Adrenal gland (tissue), 12 donors: Measurements from ENCODE around the gene TNS3. TPM values are rescaled to one million over a fixed set of nuclear protein-coding genes. Genes with fewer than 3 reads are reported as not detected.

ENCODE experiments used
- DNase-seq, 7 donors: peaks; one replicate each; pipeline ENCODE4 v3.0.0-alpha.2; 2019 to 2020
- H3K27ac ChIP-seq, 5 donors: fragments of 200-600 bp; sonication (generic) in 4 of 5; 1 replicate in 3 of 5; 2 replicates in 2 of 5; pipeline versions ENCODE4 v1.5.1 to v1.8.0; 2016 to 2020; ENCODE audit warnings: mild to moderate bottlenecking in 1 of 5
- H3K27me3 ChIP-seq: fragments of 200-600 bp; 2 replicates; pipeline ENCODE4 v1.8.0; 2021
- H3K36me3 ChIP-seq, 2 donors: fragments of 200-600 bp; replicated peaks in 1 of 2; 1 replicate in 1 of 2; 2 replicates in 1 of 2; pipeline versions ENCODE4 v1.5.1 to v1.8.0; 2018 to 2022
- H3K4me1 ChIP-seq, 2 donors: fragments of 200-600 bp; replicated peaks in 1 of 2; 1 replicate in 1 of 2; 2 replicates in 1 of 2; pipeline versions ENCODE4 v1.5.1 to v1.8.0; 2018 to 2021
- H3K4me3 ChIP-seq, 4 donors: fragments of 200-600 bp; sonication (generic) in 3 of 4; one replicate each; pipeline ENCODE4 v1.5.1; 2016 to 2018
- H3K9me3 ChIP-seq, 3 donors: fragments of 200-600 bp; sonication (generic) in 1 of 3; replicated peaks in 1 of 3; 1 replicate in 2 of 3; 2 replicates in 1 of 3; pipeline versions ENCODE4 v1.5.1 to v1.8.0; 2016 to 2021
- POLR2A ChIP-seq, 2 donors: fragments of 450-650 bp; IDR thresholded peaks; one replicate each; pipeline ENCODE4 v1.6.1; 2017; ENCODE audit warnings: antibody characterized with exemption in 2 of 2, mild to moderate bottlenecking in 2 of 2, moderate library complexity in 1 of 2
- WGBS, 4 donors: extraction: QIAGEN DNeasy Blood & Tissue Kit in 2 of 4; methylation state at CpG; one replicate each; pipeline versions ENCODE4 v1.1.5 to v1.1.7; 2013 to 2017; 5-methylcytosine and 5-hydroxymethylcytosine counted together
- intact Hi-C, 2 donors: fragments of 100-400 bp; cut with DNase I; formaldehyde crosslinking; loops; one replicate each; pipeline versions ENCODE4 v1.14.1 to v1.15.0; 2022 to 2023
- polyA plus RNA-seq, 3 donors: library from polyadenylated mRNA; stranded (reverse); fragments of 200-250 nt in 2 of 3; fragments of 350-450 nt in 1 of 3; fragmentation: Illumina TruSeq in 1 of 3; extraction: RNeasy Lipid Tissue Mini Kit (QIAGEN cat#74804) in 1 of 3; gene quantifications; one replicate each; pipeline ENCODE4 v1.2.3, GENCODE V29; 2013 to 2014
- total RNA-seq, 9 donors: library from RNA; depleted of rRNA in 4 of 9; stranded (reverse); fragments of >200 nt in 4 of 9; fragments of 120-200 nt in 1 of 9; fragmentation: NEBNext Ultra II Directional in 1 of 9; extraction: Animal tissue kit (Norgen Biotek cat#: 25700) in 1 of 9; gene quantifications; one replicate each; pipeline versions ENCODE4 v1.1.0 to v1.2.4, GENCODE V29; 2013 to 2023
- TF ChIP-seq, protein P1 (sequence below), 6 experiments: fragments of 450-650 bp in 4 of 6; fragments of 200-600 bp in 2 of 6; sonication (generic) in 1 of 6; IDR thresholded peaks; 1 replicate in 5 of 6; 2 replicates in 1 of 6; pipeline versions ENCODE4 v1.5.1 to v1.8.0; 2016 to 2021; ENCODE audit warnings: antibody characterized with exemption in 6 of 6, mild to moderate bottlenecking in 2 of 6, moderate library complexity in 1 of 6
- donor health status: healthy with polysubstance abuse.
- donor health status: Bipolar disorder and iron deficiency.
- donor health status: DM: yes; HTN: yes; CAD: no.
- donor health status: DM: no; HTN: no; CAD: no.
- donor health status: DM: no; HTN: no; CAD: no.
- donor health status: DM: yes; HTN: yes; CAD: no.

Gene TNS3
- total and polyA plus RNA-seq, 12 donors, result 21.0 to 188 (median 99.8) TPM

DNA sequence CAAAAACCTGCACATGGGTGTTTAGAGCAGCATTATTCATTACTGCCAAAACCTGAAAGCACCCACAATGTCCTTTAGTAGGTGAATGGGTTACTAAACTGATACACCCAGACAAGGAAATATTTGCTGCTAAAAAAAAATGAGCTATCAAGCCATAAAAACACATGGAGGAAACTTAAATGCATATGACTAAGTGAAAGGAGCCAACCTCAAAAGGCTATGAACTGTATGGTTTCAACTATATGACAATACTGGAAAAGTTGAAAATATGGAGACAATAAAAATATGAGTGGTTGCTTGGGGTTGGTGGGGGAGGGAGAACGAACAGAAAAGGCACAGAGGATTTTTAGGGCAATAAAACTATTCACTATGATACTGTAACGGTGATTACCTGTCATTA is 291.0 kb downstream of the TNS3 start:
- intact Hi-C loops, result no loop called here
- TF ChIP-seq, protein P1, sequence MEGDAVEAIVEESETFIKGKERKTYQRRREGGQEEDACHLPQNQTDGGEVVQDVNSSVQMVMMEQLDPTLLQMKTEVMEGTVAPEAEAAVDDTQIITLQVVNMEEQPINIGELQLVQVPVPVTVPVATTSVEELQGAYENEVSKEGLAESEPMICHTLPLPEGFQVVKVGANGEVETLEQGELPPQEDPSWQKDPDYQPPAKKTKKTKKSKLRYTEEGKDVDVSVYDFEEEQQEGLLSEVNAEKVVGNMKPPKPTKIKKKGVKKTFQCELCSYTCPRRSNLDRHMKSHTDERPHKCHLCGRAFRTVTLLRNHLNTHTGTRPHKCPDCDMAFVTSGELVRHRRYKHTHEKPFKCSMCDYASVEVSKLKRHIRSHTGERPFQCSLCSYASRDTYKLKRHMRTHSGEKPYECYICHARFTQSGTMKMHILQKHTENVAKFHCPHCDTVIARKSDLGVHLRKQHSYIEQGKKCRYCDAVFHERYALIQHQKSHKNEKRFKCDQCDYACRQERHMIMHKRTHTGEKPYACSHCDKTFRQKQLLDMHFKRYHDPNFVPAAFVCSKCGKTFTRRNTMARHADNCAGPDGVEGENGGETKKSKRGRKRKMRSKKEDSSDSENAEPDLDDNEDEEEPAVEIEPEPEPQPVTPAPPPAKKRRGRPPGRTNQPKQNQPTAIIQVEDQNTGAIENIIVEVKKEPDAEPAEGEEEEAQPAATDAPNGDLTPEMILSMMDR (IDR thresholded peaks at IDR 0.05), result no peak
- TF ChIP-seq POLR2A (IDR thresholded peaks at IDR 0.05), result no peak
- peaks cover 0 to 50% of the 10 kb centered on the region in 2 donors for H3K36me3 ChIP-seq
- WGBS, 4 donors, result 92 to 96% (median 95%) methylated on average over 2 of the region's 2 CpGs
- no peaks in the 10 kb centered on the region for H3K9me3 ChIP-seq
- no peak for DNase-seq
- H3K4me3 ChIP-seq, result no peak overlapping the region
- no peaks in the 10 kb centered on the region for H3K27me3 ChIP-seq
- peaks cover 27 to 48% of the 10 kb centered on the region in 2 donors for H3K4me1 ChIP-seq
- H3K27ac ChIP-seq, result peak overlapping the region in 3 of 5 donors; percentile 63 to 78 (median 77)

DNA sequence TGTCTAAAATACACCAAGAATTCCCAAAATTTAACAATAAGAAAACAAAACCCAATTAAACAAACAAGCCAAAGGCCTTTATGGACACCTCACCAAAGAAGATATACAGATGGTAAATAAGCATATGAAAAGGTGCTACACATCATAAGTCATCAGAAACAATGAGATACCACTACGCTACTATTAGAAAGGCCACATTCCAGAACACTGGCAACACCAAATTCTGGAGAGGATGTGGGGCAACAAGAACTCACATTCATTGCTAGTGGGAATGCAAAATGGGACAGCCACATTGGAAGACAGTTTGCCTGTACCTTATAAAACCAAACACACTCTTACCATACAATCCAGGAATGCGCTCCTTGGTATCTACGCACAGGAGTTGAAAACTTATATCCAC is 291.4 kb downstream of the TNS3 start:
- Histone ChIP-seq H3K27me3 (no peaks in the 10 kb centered on the region), H3K9me3 (no peaks in the 10 kb centered on the region), H3K4me1 (peaks cover 27 to 44% of the 10 kb centered on the region in 2 donors), H3K4me3 (no peak overlapping the region), H3K36me3 (peaks cover 0 to 48% of the 10 kb centered on the region in 2 donors), H3K27ac (peak overlapping the region in 1 of 5 donors; percentile 63)
- DNase-seq, result no peak
- 96 to 98% (median 97%) methylated on average over 3 of the region's 3 CpGs for WGBS, 4 donors
- no peak for TF ChIP-seq POLR2A (IDR thresholded peaks at IDR 0.05)
- TF ChIP-seq, protein P1 (IDR thresholded peaks at IDR 0.05), result no peak
- intact Hi-C loops, result no loop called here

DNA sequence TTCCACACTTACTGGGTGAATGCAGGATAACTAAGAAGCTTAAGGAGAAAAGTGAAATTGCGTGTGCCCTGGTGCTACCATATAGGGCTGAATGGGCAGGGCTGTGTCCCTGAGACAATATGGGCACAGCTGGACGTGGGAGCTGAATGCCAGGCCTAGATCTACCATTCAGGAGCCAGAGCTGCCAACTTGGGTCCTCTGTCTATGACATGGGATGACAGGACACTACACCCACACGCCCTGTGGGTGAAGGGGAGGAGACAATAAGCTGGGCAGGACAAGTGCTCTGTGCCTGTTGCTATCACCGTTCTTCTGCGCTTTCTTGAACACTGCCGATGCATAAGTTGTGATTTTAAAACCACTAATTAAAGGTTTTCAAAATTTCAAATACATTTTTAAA is 293.9 kb downstream of the TNS3 start:
- intact Hi-C loops, result no loop called here
- Histone ChIP-seq H3K36me3 (peaks cover 0 to 64% of the 10 kb centered on the region in 2 donors), H3K4me3 (no peak overlapping the region), H3K4me1 (peaks cover 12 to 20% of the 10 kb centered on the region in 2 donors), H3K27ac (no peak overlapping the region), H3K27me3 (no peaks in the 10 kb centered on the region), H3K9me3 (no peaks in the 10 kb centered on the region)
- DNase-seq, result no peak
- WGBS, 4 donors, result 92 to 97% (median 94%) methylated on average over 6 of the region's 6 CpGs
- TF ChIP-seq, protein P1 (IDR thresholded peaks at IDR 0.05), result no peak
- TF ChIP-seq POLR2A (IDR thresholded peaks at IDR 0.05), result no peak

DNA sequence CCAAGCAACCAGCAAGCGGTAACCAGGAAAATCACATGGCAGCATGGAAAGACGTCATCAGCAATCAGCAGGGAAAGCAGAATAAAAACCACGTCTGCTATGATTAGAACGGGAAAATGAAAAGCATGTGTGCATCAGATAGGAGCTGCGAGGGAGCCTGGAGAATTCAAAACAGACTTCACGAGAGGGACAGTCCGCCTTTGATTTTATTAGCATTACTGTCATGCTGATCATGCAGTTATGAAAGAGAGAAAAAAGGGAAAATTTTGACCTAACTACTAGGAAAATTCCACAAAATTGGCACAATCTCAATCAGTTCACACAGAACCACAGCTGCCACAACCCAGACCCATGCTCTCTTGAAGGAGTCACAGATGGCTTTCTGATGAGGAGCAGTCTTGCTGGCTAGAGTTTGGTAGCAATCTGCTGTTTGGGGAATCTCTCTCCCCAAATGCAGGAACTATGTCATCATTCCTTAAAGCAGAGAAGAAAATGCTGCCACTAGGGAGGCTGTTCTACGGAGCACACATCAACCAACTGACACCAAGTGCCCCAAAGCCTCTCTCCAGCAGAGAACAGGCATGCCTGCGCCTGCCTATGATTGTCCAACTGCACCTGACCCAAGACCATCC is 295.9 kb downstream of the TNS3 start:
- Histone ChIP-seq H3K9me3 (no peaks in the 10 kb centered on the region), H3K4me3 (no peak overlapping the region), H3K27ac (peak overlapping the region in 2 of 5 donors; percentile 58 to 64), H3K36me3 (peaks cover 0 to 68% of the 10 kb centered on the region in 2 donors), H3K27me3 (no peaks in the 10 kb centered on the region), H3K4me1 (peaks cover 0 to 2% of the 10 kb centered on the region in 2 donors)
- WGBS, 4 donors, result 69 to 83% (median 80%) methylated on average over 9 of the region's 9 CpGs
- DNase-seq, result peak in 1 of 7 donors; percentile 68
- TF ChIP-seq, protein P1 (IDR thresholded peaks at IDR 0.05), result peak in 2 of 6 experiments; percentile 28 to 36
- TF ChIP-seq POLR2A (IDR thresholded peaks at IDR 0.05), result no peak
- intact Hi-C loops, result no loop called here
